H1 (cell line): ENCODE results near the gene MATR3. TPM values are rescaled to one million over a fixed set of nuclear protein-coding genes. Genes with fewer than 3 reads are reported as not detected.

ENCODE experiments used
- CTCF ChIA-PET: fragments of 300-600 bp; sonication (Branson Sonifier 250); formaldehyde crosslinking; loops from one replicate; lab custom pipeline; 2021; ENCODE audit not compliant: partially characterized antibody; lab: Charles Lee
- POLR2A ChIA-PET: fragments of 300-600 bp; sonication (Branson Sonifier 250); formaldehyde crosslinking; loops from one replicate; lab custom pipeline; 2021; ENCODE audit warnings: inconsistent platforms; ENCODE audit not compliant: partially characterized antibody; lab: Charles Lee
- DNase-seq, 2 experiments: peaks; one replicate each; pipeline versions ENCODE4 v3.0.0 to v3.0.0-alpha.2; 2010 to 2022; ENCODE audit warnings: low spot score in 2 of 2, low read depth in 1 of 2, mixed read lengths in 1 of 2
- FAIRE-seq: peaks from 2 replicates; lab custom pipeline; 2011; peaks lifted over from hg19 to GRCh38; lab: Jason Lieb, UNC
- H2AFZ ChIP-seq: 2 replicates; pipeline ENCODE4 v1.8.1; 2012; ENCODE audit warnings: low read length, inconsistent platforms
- H2AK5ac ChIP-seq: 2 replicates; pipeline ENCODE4 v1.6.1; 2013; ENCODE audit warnings: low read depth, low read length
- H2BK120ac ChIP-seq: replicated peaks from 2 replicates; pipeline ENCODE3; 2013; ENCODE audit warnings: low read depth, low read length, inconsistent platforms
- H2BK12ac ChIP-seq: 2 replicates; pipeline ENCODE4 v1.6.1; 2013; ENCODE audit warnings: low read depth, low read length
- H2BK15ac ChIP-seq: 2 replicates; pipeline ENCODE4 v1.6.1; 2013; ENCODE audit warnings: low read length
- H2BK20ac ChIP-seq: 2 replicates; pipeline ENCODE4 v1.6.1; 2013; ENCODE audit warnings: low read length
- H2BK5ac ChIP-seq: 2 replicates; pipeline ENCODE4 v1.6.1; 2013; ENCODE audit warnings: low read depth, low read length
- H3K14ac ChIP-seq: 2 replicates; pipeline ENCODE4 v1.6.1; 2013; ENCODE audit warnings: inconsistent platforms; ENCODE audit not compliant: insufficient read length
- H3K18ac ChIP-seq: 2 replicates; pipeline ENCODE4 v1.6.1; 2013; ENCODE audit warnings: low read length; ENCODE audit errors: extremely low read depth
- H3K23ac ChIP-seq: 2 replicates; pipeline ENCODE4 v1.6.1; 2013; ENCODE audit warnings: inconsistent platforms; ENCODE audit not compliant: insufficient read length
- H3K23me2 ChIP-seq: 2 replicates; pipeline ENCODE4 v1.6.1; 2013; ENCODE audit warnings: low read depth, low read length
- H3K27ac ChIP-seq: 2 replicates; pipeline ENCODE4 v1.6.1; 2011; ENCODE audit warnings: low read depth, low read length, inconsistent platforms
- H3K27me3 ChIP-seq, 4 experiments: replicated peaks in 1 of 4; 1 replicate in 1 of 4; 2 replicates in 3 of 4; pipeline versions ENCODE4 v1.6.1 to v1.8.1; 2011 to 2013; ENCODE audit warnings: low read length in 3 of 4, mild to moderate bottlenecking in 3 of 4, inconsistent platforms in 2 of 4, mixed read lengths in 2 of 4, moderate library complexity in 1 of 4; ENCODE audit not compliant: control insufficient read depth in 3 of 4, insufficient read depth in 3 of 4; ENCODE audit errors: extremely low read depth in 1 of 4
- H3K36me3 ChIP-seq, 4 experiments: 2 replicates each; pipeline versions ENCODE4 v1.6.1 to v1.8.1; 2011 to 2013; ENCODE audit warnings: mild to moderate bottlenecking in 4 of 4, low read length in 3 of 4, moderate library complexity in 2 of 4, control low read depth in 1 of 4, inconsistent platforms in 1 of 4; ENCODE audit not compliant: insufficient read depth in 4 of 4, control insufficient read depth in 2 of 4
- H3K4ac ChIP-seq: replicated peaks from 2 replicates; pipeline ENCODE3; 2013; ENCODE audit warnings: low read length, low read depth, mixed read lengths, inconsistent platforms; ENCODE audit not compliant: insufficient read length
- H3K4me1 ChIP-seq, 4 experiments: replicated peaks in 1 of 4; 1 replicate in 1 of 4; 2 replicates in 3 of 4; pipeline versions ENCODE4 v1.6.1 to v1.8.1; 2011 to 2013; ENCODE audit warnings: low read length in 3 of 4, inconsistent platforms in 2 of 4, mixed read lengths in 1 of 4; ENCODE audit not compliant: insufficient read depth in 4 of 4, control insufficient read depth in 3 of 4
- H3K4me2 ChIP-seq, 2 experiments: 2 replicates each; pipeline versions ENCODE4 v1.6.1 to v1.8.1; 2011 to 2013; ENCODE audit warnings: low read depth in 2 of 2, low read length in 2 of 2, control low read depth in 1 of 2, inconsistent platforms in 1 of 2, mild to moderate bottlenecking in 1 of 2; ENCODE audit not compliant: insufficient read depth in 1 of 2
- H3K4me3 ChIP-seq, 4 experiments: fragments of 200-600, 300-600 bp in 1 of 4; sonication (generic), shearing (Covaris generic), sonication (Bioruptor Twin) in 1 of 4; 2 replicates each; pipeline versions ENCODE4 v1.5.1 to v1.8.1; 2011 to 2016; ENCODE audit warnings: low read length in 4 of 4, low read depth in 3 of 4, control low read depth in 2 of 4, inconsistent platforms in 2 of 4, mild to moderate bottlenecking in 2 of 4, mixed read lengths in 1 of 4, moderate library complexity in 1 of 4; ENCODE audit not compliant: insufficient read depth in 2 of 4; ENCODE audit errors: extremely low read depth in 1 of 4
- H3K56ac ChIP-seq: replicated peaks from 2 replicates; pipeline ENCODE3; 2013; ENCODE audit warnings: low read depth, mild to moderate bottlenecking, mixed read lengths, low read length, inconsistent platforms; ENCODE audit not compliant: insufficient read length
- H3K79me1 ChIP-seq: 2 replicates; pipeline ENCODE4 v1.6.1; 2013; ENCODE audit warnings: low read depth, low read length, control low read depth
- H3K79me2 ChIP-seq, 2 experiments: 2 replicates each; pipeline versions ENCODE4 v1.6.1 to v1.8.1; 2012 to 2013; ENCODE audit warnings: low read length in 2 of 2, mild to moderate bottlenecking in 2 of 2, inconsistent platforms in 1 of 2; ENCODE audit not compliant: insufficient read depth in 2 of 2, control insufficient read depth in 1 of 2
- H3K9ac ChIP-seq, 4 experiments: replicated peaks in 1 of 4; 1 replicate in 1 of 4; 2 replicates in 3 of 4; pipeline versions ENCODE4 v1.6.1 to v1.8.1; 2011 to 2013; ENCODE audit warnings: low read depth in 3 of 4, low read length in 3 of 4, control low read depth in 2 of 4, mild to moderate bottlenecking in 2 of 4, moderate library complexity in 2 of 4, inconsistent platforms in 1 of 4; ENCODE audit errors: extremely low read depth in 1 of 4
- H3K9me3 ChIP-seq, 2 experiments: 2 replicates each; pipeline versions ENCODE4 v1.6.1 to v1.8.1; 2012 to 2013; ENCODE audit warnings: mild to moderate bottlenecking in 2 of 2, moderate library complexity in 2 of 2, control low read depth in 1 of 2, inconsistent platforms in 1 of 2, low read depth in 1 of 2, low read length in 1 of 2, mixed read lengths in 1 of 2; ENCODE audit not compliant: insufficient read depth in 2 of 2
- H4K20me1 ChIP-seq, 2 experiments: replicated peaks in 1 of 2; 2 replicates each; pipeline versions ENCODE3 to v1.8.1; 2011 to 2013; ENCODE audit warnings: inconsistent platforms in 2 of 2, low read length in 2 of 2, mild to moderate bottlenecking in 1 of 2; ENCODE audit not compliant: insufficient read depth in 2 of 2, control insufficient read depth in 1 of 2
- H4K5ac ChIP-seq: 2 replicates; pipeline ENCODE4 v1.6.1; 2013; ENCODE audit warnings: low read length, low read depth, mixed read lengths, inconsistent platforms; ENCODE audit not compliant: insufficient read length
- H4K8ac ChIP-seq: 2 replicates; pipeline ENCODE4 v1.8.0; 2013; ENCODE audit warnings: mild to moderate bottlenecking, moderate library complexity, low read length, inconsistent platforms; ENCODE audit not compliant: insufficient read depth; ENCODE audit errors: extremely low read depth
- H4K91ac ChIP-seq: replicated peaks from 2 replicates; pipeline ENCODE3; 2013; ENCODE audit warnings: low read length, mixed read lengths, inconsistent platforms; ENCODE audit not compliant: insufficient read length
- CEBPB ChIP-seq: IDR thresholded peaks from 2 replicates; pipeline ENCODE4 v1.6.1; 2012; ENCODE audit warnings: low read depth, low read length
- E2F6 ChIP-seq: IDR thresholded peaks from 2 replicates; pipeline ENCODE4 v1.6.1; 2012; ENCODE audit warnings: inconsistent platforms
- HDAC2 ChIP-seq, 2 experiments: fragments of 300-600 bp in 1 of 2; sonication (generic) in 1 of 2; IDR thresholded peaks; 2 replicates each; pipeline ENCODE4 v1.6.1; 2011 to 2012; ENCODE audit warnings: low read depth in 2 of 2, low read length in 2 of 2, mild to moderate bottlenecking in 2 of 2, moderate library complexity in 2 of 2, borderline replicate concordance in 1 of 2, inconsistent platforms in 1 of 2
- JUND ChIP-seq: IDR thresholded peaks from 2 replicates; pipeline ENCODE4 v1.6.1; 2011; ENCODE audit warnings: mild to moderate bottlenecking, improper control_type of control experiment, low read length
- NANOG ChIP-seq: IDR thresholded peaks from 2 replicates; pipeline ENCODE4 v1.6.1; 2011; ENCODE audit warnings: low read length, low read depth, mild to moderate bottlenecking, inconsistent platforms; ENCODE audit not compliant: insufficient read depth, poor library complexity, severe bottlenecking
- RFX5 ChIP-seq: IDR thresholded peaks from 2 replicates; pipeline ENCODE4 v1.6.1; 2011; ENCODE audit warnings: low read depth, low read length, improper control_type of control experiment, borderline replicate concordance
- USF2 ChIP-seq: IDR thresholded peaks from 2 replicates; pipeline ENCODE4 v1.6.1; 2011; ENCODE audit warnings: low read length, improper control_type of control experiment
- WGBS, 2 experiments: shearing (Covaris generic) in 1 of 2; methylation state at CpG; one replicate each; pipeline versions ENCODE4 v1.1.6 to v1.1.7; 2013 to 2015; ENCODE audit warnings: low lambda C conversion rate in 2 of 2, mixed read lengths in 2 of 2, inconsistent platforms in 1 of 2, low coverage in 1 of 2, missing lambda C conversion rate in 1 of 2; ENCODE audit not compliant: insufficient replicate concordance in 2 of 2, insufficient coverage in 1 of 2, insufficient read length in 1 of 2; ENCODE audit errors: extremely low coverage in 1 of 2, missing lambda C conversion rate in 1 of 2; 5-methylcytosine and 5-hydroxymethylcytosine counted together
- polyA plus RNA-seq, 7 experiments: library from polyadenylated mRNA; depleted of rRNA in 3 of 7; stranded (reverse) in 5 of 7; unstranded in 2 of 7; fragments of >200 nt in 5 of 7; fragments of 200-250 nt in 2 of 7; gene quantifications; 1 replicate in 5 of 7; 2 replicates in 1 of 7; 4 replicates in 1 of 7; pipeline versions ENCODE4 v1.2.1 to v1.2.3, GENCODE V29; 2011 to 2013; ENCODE audit warnings: missing spikeins in 2 of 7, mixed read lengths in 2 of 7
- total RNA-seq: library from RNA; stranded (reverse); fragmentation: NEBNext Ultra II Directional; extraction: Animal tissue kit (Norgen Biotek cat#: 25700); gene quantifications from 2 replicates; pipeline ENCODE4 v1.2.1, GENCODE V29; 2021

MATR3 gene
- total and polyA plus RNA-seq, 2 of the 8 experiments (the other 6 are each of a cell fraction or from before 2014, with no cell fraction given), result 116 to 389 TPM

- no peak overlapping the region for H4K8ac ChIP-seq
- H3K14ac ChIP-seq, result no peak overlapping the region
- 0 out of 2 replicates have a peak overlapping the region, but pooled peaks have one; percentile 79 for H2BK5ac ChIP-seq
- H3K79me2 ChIP-seq, result peaks cover 4 to 37% of the 10 kb centered on the region in 2 experiments; a peak in 2 of 4 replicates
- no peak for DNase-seq
- no peak for TF ChIP-seq CEBPB
- TF ChIP-seq E2F6, result no peak
- TF ChIP-seq RFX5, result no peak
- no peak for TF ChIP-seq HDAC2 (IDR thresholded peaks at IDR 0.05; ENCODE audit: borderline replicate concordance in 1 of 2, low read depth in 2 of 2, low read length in 2 of 2)
- no peak for TF ChIP-seq NANOG
- TF ChIP-seq JUND, result no peak
- TF ChIP-seq USF2, result peak; percentile 7; the same call in 1 of the 2 replicates
- no peak overlapping the region for H3K27ac ChIP-seq
- ChIA-PET CTCF (interaction anchor here (0.7 to 2.4 kb wide), 9 partner anchors 9 to 693 kb away, joined by 3 to 10 read pairs (median 4); partner anchors contain the start of genes MATR3 and PAIP2), POLR2A (interaction anchor here (0.5 to 51.1 kb wide), 15 partner anchors 9 to 903 kb away, joined by 3 to 1766 read pairs (median 4); partner anchors contain the start of genes HSPA9, MATR3 and PAIP2)
- no peak overlapping the region for H2BK20ac ChIP-seq
- peak overlapping the region; percentile 23 for H3K56ac ChIP-seq
- H2BK120ac ChIP-seq, result no peak overlapping the region
- no peak overlapping the region for H3K18ac ChIP-seq
- no peaks in the 10 kb centered on the region for H3K9me3 ChIP-seq
- H3K79me1 ChIP-seq, result no peaks in the 10 kb centered on the region
- FAIRE-seq, result no peak
- no peaks in the 10 kb centered on the region for H3K27me3 ChIP-seq
- H3K23ac ChIP-seq, result no peak overlapping the region
- no peak overlapping the region for H4K91ac ChIP-seq
- WGBS, 2 experiments, result 82% methylated on average over 6 of the region's 6 CpGs; no CpG with 5 or more reads in 1 of the 2 experiments
- peak overlapping the region; percentile 77 to 96 for H3K4me2 ChIP-seq
- H2AFZ ChIP-seq, result peak overlapping the region; percentile 77; the same call in 1 of the 2 replicates
- peak overlapping the region in 2 of 4 experiments; percentile 94 to 100; a peak in 2 of 8 replicates for H3K4me3 ChIP-seq
- peaks cover 8 to 32% (median 21%) of the 10 kb centered on the region in 4 experiments for H3K36me3 ChIP-seq
- peaks cover 3 to 4% of the 10 kb centered on the region in 2 experiments for H4K20me1 ChIP-seq
- H2BK15ac ChIP-seq, result no peak overlapping the region
- no peak overlapping the region for H4K5ac ChIP-seq
- no peak overlapping the region for H2BK12ac ChIP-seq
- H2AK5ac ChIP-seq, result no peak overlapping the region
- H3K9ac ChIP-seq, result no peak overlapping the region
- H3K4ac ChIP-seq, result no peak overlapping the region
- peaks cover 11 to 27% (median 22%) of the 10 kb centered on the region in 4 experiments for H3K4me1 ChIP-seq
- peaks cover 12% of the 10 kb centered on the region for H3K23me2 ChIP-seq
Measured at GRCh38 chr5:139272471-139273321, 20.8 kb upstream of the MATR3 start.
